RWPE1 (cell line): Measurements from ENCODE around the gene HDAC11.

Experiments
- CTCF ChIA-PET: fragments of 350-600 bp; sonication (Branson Sonifier 250); formaldehyde crosslinking; extraction: SDS; loops from one replicate; lab custom pipeline; 2021; lab: Yijun Ruan, JAX
- POLR2A ChIA-PET: fragments of 400-600 bp; formaldehyde crosslinking; extraction: SDS; loops from one replicate; lab custom pipeline; 2020; ENCODE audit warnings: antibody characterized with exemption; ENCODE audit not compliant: low non-redundant PET; lab: Yijun Ruan, JAX
- DNase-seq: peaks from one replicate; pipeline ENCODE4 v3.0.0; 2012; ENCODE audit warnings: low spot score
- H3K27ac ChIP-seq: fragments of 450-650 bp; 2 replicates; pipeline ENCODE4 v1.5.1; 2017
- CTCF ChIP-seq: fragments of 450-650 bp; conservative IDR thresholded peaks from 2 replicates; pipeline ENCODE4 v1.5.1; 2017; ENCODE audit warnings: low read depth, mild to moderate bottlenecking

HDAC11 gene

GRCh38 chr3:13507247-13507569 is 27.1 kb downstream of the HDAC11 start:
- DNase-seq = no peak
- POLR2A ChIA-PET = interaction anchor here (1.1 kb wide), 1 partner anchor 42 kb away, joined by 3 read pairs; the partner anchor contains the start of gene FBLN2
- CTCF ChIA-PET = no interaction called here
- no peak for TF ChIP-seq CTCF
- peak overlapping the region; percentile 91 for H3K27ac ChIP-seq

GRCh38 chr3:13507570-13508339 is 27.6 kb downstream of the HDAC11 start:
- POLR2A ChIA-PET = interaction anchor here (1.1 kb wide), 1 partner anchor 42 kb away, joined by 3 read pairs; the partner anchor contains the start of gene FBLN2
- H3K27ac ChIP-seq = peak overlapping the region; percentile 91
- DNase-seq = no peak
- CTCF ChIA-PET = no interaction called here
- no peak for TF ChIP-seq CTCF

- H3K27ac ChIP-seq = peak overlapping the region; percentile 91
- no peak for TF ChIP-seq CTCF
- ChIA-PET CTCF (no interaction called here), POLR2A (interaction anchor here (1.1 kb wide), 1 partner anchor 41 kb away, joined by 3 read pairs; the partner anchor contains the start of gene FBLN2)
- DNase-seq = no peak
These were observed 28.4 kb downstream of the HDAC11 start for GRCh38 chr3:13508496-13508895.

- ChIA-PET POLR2A (no interaction called here), CTCF (no interaction called here)
- no peak for TF ChIP-seq CTCF
These were observed 29.1 kb downstream of the HDAC11 start for GRCh38 chr3:13509059-13509815.

GRCh38 chr3:13509816-13510192 is 29.7 kb downstream of the HDAC11 start:
- CTCF ChIA-PET = no interaction called here

More at GRCh38 chr3:13509059-13509815, 29.1 kb downstream of the HDAC11 start:
- H3K27ac ChIP-seq = peak overlapping the region; percentile 91
- no peak for DNase-seq

More at GRCh38 chr3:13509816-13510192, 29.7 kb downstream of the HDAC11 start:
- no peak for DNase-seq
- POLR2A ChIA-PET = no interaction called here
- no peak for TF ChIP-seq CTCF
- H3K27ac ChIP-seq = peak overlapping the region; percentile 91; the same call in 1 of the 2 replicates
